ENCODE measurements around the gene GJB2.

Gene GJB2

GRCh38 chr13:20165417-20166257, 27.1 kb downstream of the GJB2 start:
- Histone ChIP-seq H3K36me3 (ENCODE audit: insufficient read depth, insufficient read length, low read length) (no peaks in the 10 kb centered on the region), H3K4me3 (ENCODE audit: insufficient read length, low read depth) (no peak overlapping the region), H3K9ac (ENCODE audit: insufficient read length, low read depth) (no peak overlapping the region), H3K4me1 (ENCODE audit: insufficient read depth, insufficient read length) (peaks cover 3% of the 10 kb centered on the region), H3K9me3 (ENCODE audit: insufficient read depth, low read length) (no peaks in the 10 kb centered on the region), H3K27me3 (ENCODE audit: insufficient read depth, insufficient read length) (peaks cover 23% of the 10 kb centered on the region)
- TF ChIP-seq YY1 (IDR thresholded peaks at IDR 0.05; ENCODE audit: insufficient read depth, insufficient read length) (no peak), SUZ12 (IDR thresholded peaks at IDR 0.05; ENCODE audit: extremely low read depth, insufficient read depth, insufficient read length) (no peak), ZNF274 (IDR thresholded peaks at IDR 0.05; ENCODE audit: low read depth, low read length) (no peak)
- no peak for DNase-seq (ENCODE audit: low read depth, low spot score)

DNA sequence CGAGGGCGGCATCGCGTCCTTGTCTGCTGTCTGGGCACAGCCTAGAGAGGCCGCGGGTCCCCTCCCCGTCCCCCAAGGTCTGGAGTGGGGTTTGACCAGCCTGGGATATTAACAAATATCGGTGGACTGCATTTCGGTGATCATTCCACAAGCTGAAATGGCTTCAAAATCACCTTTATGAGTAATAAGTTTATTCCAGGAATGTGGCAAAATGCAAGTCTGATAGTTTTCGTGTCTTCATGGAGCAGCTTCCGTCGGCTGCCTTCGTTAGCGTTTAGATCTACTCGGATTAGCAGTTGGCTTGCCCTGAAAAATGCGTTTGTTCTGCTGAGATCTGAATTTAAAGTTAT, 30.8 kb downstream of the GJB2 start:
- Histone ChIP-seq H3K36me3 (ENCODE audit: insufficient read depth, insufficient read length, low read length) (no peaks in the 10 kb centered on the region), H3K4me3 (ENCODE audit: insufficient read length, low read depth) (peak overlapping the region; percentile 21), H3K9me3 (ENCODE audit: insufficient read depth, low read length) (no peaks in the 10 kb centered on the region), H3K27me3 (ENCODE audit: insufficient read depth, insufficient read length) (peaks cover 57% of the 10 kb centered on the region), H3K9ac (ENCODE audit: insufficient read length, low read depth) (peak overlapping the region; percentile 42), H3K4me1 (ENCODE audit: insufficient read depth, insufficient read length) (no peaks in the 10 kb centered on the region)
- DNase-seq (ENCODE audit: low read depth, low spot score): no peak
- no peak for TF ChIP-seq SUZ12 (IDR thresholded peaks at IDR 0.05; ENCODE audit: extremely low read depth, insufficient read depth, insufficient read length)
- TF ChIP-seq YY1 (IDR thresholded peaks at IDR 0.05; ENCODE audit: insufficient read depth, insufficient read length): no peak
- no peak for TF ChIP-seq ZNF274 (IDR thresholded peaks at IDR 0.05; ENCODE audit: low read depth, low read length)

DNA sequence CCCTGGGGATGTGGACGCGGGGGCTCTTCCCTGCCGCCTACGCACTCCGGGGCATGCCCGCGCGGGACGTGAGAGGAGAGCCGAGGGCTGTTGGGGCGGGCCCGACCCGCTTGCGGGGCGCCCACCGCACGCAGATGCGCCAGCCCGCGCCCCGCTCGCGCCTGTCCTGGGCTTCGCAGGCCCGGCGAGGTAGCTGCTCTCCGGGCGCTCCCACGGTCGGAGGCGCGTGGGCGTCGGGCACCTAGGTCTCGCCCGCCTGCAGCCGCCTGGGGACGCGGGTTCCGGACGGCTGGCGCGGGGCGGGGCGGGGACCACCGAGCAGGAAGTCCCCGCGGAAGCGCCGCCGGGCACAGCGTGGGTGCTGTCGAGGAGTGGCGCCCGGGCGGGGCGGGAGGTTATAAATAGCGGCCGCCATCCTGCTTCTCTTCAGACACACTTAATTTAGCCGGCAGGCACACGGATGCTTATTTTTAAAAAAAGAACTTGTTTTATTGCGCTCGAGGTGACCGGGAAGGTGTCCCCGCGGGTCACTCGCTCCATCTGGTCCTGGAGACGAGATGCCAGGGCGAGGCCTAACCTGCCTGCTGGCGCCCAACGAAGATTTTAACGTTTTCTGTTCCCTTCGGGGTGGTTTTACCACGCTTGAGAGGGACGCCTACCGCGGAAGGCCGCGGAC, 31.3 kb downstream of the GJB2 start:
- Histone ChIP-seq H3K9me3 (ENCODE audit: insufficient read depth, low read length) (no peaks in the 10 kb centered on the region), H3K36me3 (ENCODE audit: insufficient read depth, insufficient read length, low read length) (no peaks in the 10 kb centered on the region), H3K27me3 (ENCODE audit: insufficient read depth, insufficient read length) (peaks cover 57% of the 10 kb centered on the region), H3K9ac (ENCODE audit: insufficient read length, low read depth) (peak overlapping the region; percentile 67), H3K4me1 (ENCODE audit: insufficient read depth, insufficient read length) (no peaks in the 10 kb centered on the region), H3K4me3 (ENCODE audit: insufficient read length, low read depth) (peak overlapping the region; percentile 55)
- DNase-seq (ENCODE audit: low read depth, low spot score): no peak
- TF ChIP-seq SUZ12 (IDR thresholded peaks at IDR 0.05; ENCODE audit: extremely low read depth, insufficient read depth, insufficient read length) (peak; percentile 36), ZNF274 (IDR thresholded peaks at IDR 0.05; ENCODE audit: low read depth, low read length) (no peak)

GRCh38 chr13:20160306-20161274, 32.1 kb downstream of the GJB2 start, which contains the start of gene GJA3:
TSS of gene GJA3 (minus strand) at chr13:20161052. CDS start at chr13:20143288, 17,764 bp downstream.
- no peak for DNase-seq (ENCODE audit: low read depth, low spot score)
- Histone ChIP-seq H3K4me3 (ENCODE audit: insufficient read length, low read depth) (peak within 1 kb of the TSS; percentile 55), H3K9ac (ENCODE audit: insufficient read length, low read depth) (peak within 1 kb of the TSS; percentile 67), H3K27me3 (ENCODE audit: insufficient read depth, insufficient read length) (peaks cover 57% of the 10 kb centered on the region), H3K9me3 (ENCODE audit: insufficient read depth, low read length) (no peaks in the 10 kb centered on the region), H3K36me3 (ENCODE audit: insufficient read depth, insufficient read length, low read length) (no peaks in the 10 kb centered on the region), H3K4me1 (ENCODE audit: insufficient read depth, insufficient read length) (no peaks in the 10 kb centered on the region)
- TF ChIP-seq SUZ12 (IDR thresholded peaks at IDR 0.05; ENCODE audit: extremely low read depth, insufficient read depth, insufficient read length): peak; percentile 53
- no peak for TF ChIP-seq YY1 (IDR thresholded peaks at IDR 0.05; ENCODE audit: insufficient read depth, insufficient read length)

DNA sequence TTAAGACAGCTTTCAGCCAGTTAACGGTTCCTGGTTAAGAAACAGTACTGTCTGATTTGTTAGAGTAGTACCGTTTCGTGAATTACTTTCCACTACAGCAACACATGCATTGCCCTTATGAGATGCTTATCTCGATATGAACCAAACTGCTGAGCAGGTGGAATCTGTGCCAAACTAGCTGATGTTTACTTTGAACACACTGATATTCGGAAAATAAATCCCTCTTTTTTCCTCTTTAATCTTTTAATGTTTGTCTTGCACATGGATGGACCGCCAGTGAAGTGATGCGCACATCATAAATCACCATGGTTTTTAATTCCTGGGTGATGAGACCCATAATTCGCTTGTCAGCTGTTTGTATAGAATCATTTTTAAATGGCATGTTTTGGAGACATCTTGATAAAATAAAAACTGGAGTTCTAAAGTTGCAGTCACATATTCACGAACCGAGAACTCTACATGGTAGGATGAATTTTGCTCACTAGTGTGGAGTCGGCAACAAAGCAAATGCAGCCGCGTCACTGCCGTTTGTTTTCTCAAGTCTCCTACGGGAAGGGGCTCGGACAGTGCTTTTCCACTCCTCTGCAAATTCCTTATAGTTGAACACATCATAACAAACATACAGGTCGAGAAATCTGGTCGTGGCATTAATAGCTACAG, 33.0 kb downstream of the GJB2 start:
- no peaks in the 10 kb centered on the region for H3K4me1 ChIP-seq (ENCODE audit: insufficient read depth, insufficient read length)
- H3K9ac ChIP-seq (ENCODE audit: insufficient read length, low read depth): no peak overlapping the region
- no peaks in the 10 kb centered on the region for H3K9me3 ChIP-seq (ENCODE audit: insufficient read depth, low read length)

GRCh38 chr13:20157151-20157796, 35.5 kb downstream of the GJB2 start:
- H3K27me3 ChIP-seq (ENCODE audit: insufficient read depth, insufficient read length): peaks cover 50% of the 10 kb centered on the region
- TF ChIP-seq ZNF274 (IDR thresholded peaks at IDR 0.05; ENCODE audit: low read depth, low read length) (no peak), SUZ12 (IDR thresholded peaks at IDR 0.05; ENCODE audit: extremely low read depth, insufficient read depth, insufficient read length) (no peak), YY1 (IDR thresholded peaks at IDR 0.05; ENCODE audit: insufficient read depth, insufficient read length) (no peak)
- H3K9ac ChIP-seq (ENCODE audit: insufficient read length, low read depth): no peak overlapping the region
- no peak for DNase-seq (ENCODE audit: low read depth, low spot score)
- no peaks in the 10 kb centered on the region for H3K36me3 ChIP-seq (ENCODE audit: insufficient read depth, insufficient read length, low read length)
- H3K4me3 ChIP-seq (ENCODE audit: insufficient read length, low read depth): no peak overlapping the region
- no peaks in the 10 kb centered on the region for H3K4me1 ChIP-seq (ENCODE audit: insufficient read depth, insufficient read length)
- H3K9me3 ChIP-seq (ENCODE audit: insufficient read depth, low read length): no peaks in the 10 kb centered on the region

More for the DNA sequence above, 33.0 kb downstream of the GJB2 start:
- TF ChIP-seq SUZ12 (IDR thresholded peaks at IDR 0.05; ENCODE audit: extremely low read depth, insufficient read depth, insufficient read length) (no peak), ZNF274 (IDR thresholded peaks at IDR 0.05; ENCODE audit: low read depth, low read length) (no peak), YY1 (IDR thresholded peaks at IDR 0.05; ENCODE audit: insufficient read depth, insufficient read length) (no peak)
- DNase-seq (ENCODE audit: low read depth, low spot score): no peak
- peak overlapping the region; percentile 8 for H3K4me3 ChIP-seq (ENCODE audit: insufficient read length, low read depth)
- no peaks in the 10 kb centered on the region for H3K36me3 ChIP-seq (ENCODE audit: insufficient read depth, insufficient read length, low read length)
- peaks cover 57% of the 10 kb centered on the region for H3K27me3 ChIP-seq (ENCODE audit: insufficient read depth, insufficient read length)
